PC-9 (cell line): ENCODE measurements around the gene ASTE1. TPM values are rescaled to one million over a fixed set of nuclear protein-coding genes. Genes with fewer than 3 reads are reported as not detected.

Experiments used
- BruUV-seq: library from RNA; stranded (reverse); fragments of 400-500 nt; replicated peaks from 2 replicates; lab custom pipeline; 2021; lab: Mats Ljungman, UMichigan
- CTCF ChIA-PET: fragments of 300-600 bp; sonication (Branson Sonifier 250); formaldehyde crosslinking; loops from one replicate; lab custom pipeline; 2022; ENCODE audit warnings: antibody characterized with exemption; lab: Charles Lee
- POLR2A ChIA-PET: fragments of 300-600 bp; sonication (Branson Sonifier 250); formaldehyde crosslinking; loops from one replicate; lab custom pipeline; 2022; ENCODE audit warnings: antibody characterized with exemption; ENCODE audit not compliant: unreplicated experiment; lab: Charles Lee
- DNase-seq, 2 experiments: peaks; one replicate each; pipeline versions ENCODE4 v3.0.0 to v3.0.0-alpha.2; 2015 to 2022; ENCODE audit warnings: mixed read lengths in 1 of 2
- H2AFZ ChIP-seq: fragments of 200-600 bp; sonication (generic); 2 replicates; pipeline ENCODE4 v1.8.1; 2017; ENCODE audit warnings: antibody characterized with exemption
- H3F3A ChIP-seq: fragments of 200-600 bp; sonication (generic); 2 replicates; pipeline ENCODE4 v1.8.1; 2017; ENCODE audit warnings: antibody characterized with exemption, mild to moderate bottlenecking, low read depth; ENCODE audit not compliant: insufficient read depth
- H3K27ac ChIP-seq: fragments of 200-600 bp; sonication (generic); 2 replicates; pipeline ENCODE4 v1.6.1; 2016; ENCODE audit warnings: mixed run types
- H3K27me3 ChIP-seq: fragments of 200-600 bp; sonication (generic); 2 replicates; pipeline ENCODE4 v1.6.1; 2016; ENCODE audit warnings: low read depth, mixed run types; ENCODE audit not compliant: insufficient read depth
- H3K36me3 ChIP-seq: fragments of 200-600 bp; sonication (generic); 2 replicates; pipeline ENCODE4 v1.6.1; 2016; ENCODE audit warnings: low read depth, mixed run types
- H3K4me1 ChIP-seq: fragments of 200-600 bp; sonication (generic); replicated peaks from 2 replicates; pipeline ENCODE4 v1.6.1; 2016; ENCODE audit warnings: mixed run types; ENCODE audit not compliant: insufficient read depth
- H3K4me2 ChIP-seq: fragments of 200-600 bp; sonication (generic); 2 replicates; pipeline ENCODE4 v1.6.1; 2017; ENCODE audit warnings: mixed run types
- H3K4me3 ChIP-seq: fragments of 200-600 bp; sonication (generic); 2 replicates; pipeline ENCODE4 v1.6.1; 2016; ENCODE audit warnings: mixed run types
- H3K79me2 ChIP-seq: fragments of 200-600 bp; sonication (generic); 2 replicates; pipeline ENCODE4 v1.6.1; 2017; ENCODE audit warnings: low read depth, mixed run types
- H3K9me2 ChIP-seq: fragments of 200-600 bp; sonication (generic); 2 replicates; pipeline ENCODE4 v1.8.1; 2017; ENCODE audit warnings: mild to moderate bottlenecking; ENCODE audit not compliant: insufficient read depth
- H3K9me3 ChIP-seq: fragments of 200-600 bp; sonication (generic); 2 replicates; pipeline ENCODE4 v1.8.1; 2016; ENCODE audit warnings: low read depth; ENCODE audit not compliant: insufficient read depth
- H4K20me1 ChIP-seq: fragments of 200-600 bp; sonication (generic); 2 replicates; pipeline ENCODE4 v1.8.1; 2017; ENCODE audit not compliant: insufficient read depth
- EZH2 ChIP-seq: fragments of 200-600 bp; sonication (generic); IDR thresholded peaks from 2 replicates; pipeline ENCODE4 v1.8.0; 2017; ENCODE audit warnings: antibody characterized with exemption, low read depth
- intact Hi-C: fragments of 100-400 bp; cut with micrococcal nuclease; formaldehyde crosslinking; loops from one replicate; pipeline ENCODE4 v1.10.0; 2022; ENCODE audit not compliant: unreplicated experiment
- total RNA-seq: library from RNA; stranded (reverse); gene quantifications from 2 replicates; pipeline ENCODE4 v1.2.3, GENCODE V29; 2021
- TF ChIP-seq, protein P1 (sequence below): fragments of 200-600 bp; sonication (generic); conservative IDR thresholded peaks from 2 replicates; pipeline ENCODE4 v1.6.1; 2017; ENCODE audit warnings: mixed run types, antibody characterized with exemption, mild to moderate bottlenecking, moderate library complexity

Gene ASTE1
- total RNA-seq, 1 experiment from 2014 or later, result 3.9 TPM

DNA sequence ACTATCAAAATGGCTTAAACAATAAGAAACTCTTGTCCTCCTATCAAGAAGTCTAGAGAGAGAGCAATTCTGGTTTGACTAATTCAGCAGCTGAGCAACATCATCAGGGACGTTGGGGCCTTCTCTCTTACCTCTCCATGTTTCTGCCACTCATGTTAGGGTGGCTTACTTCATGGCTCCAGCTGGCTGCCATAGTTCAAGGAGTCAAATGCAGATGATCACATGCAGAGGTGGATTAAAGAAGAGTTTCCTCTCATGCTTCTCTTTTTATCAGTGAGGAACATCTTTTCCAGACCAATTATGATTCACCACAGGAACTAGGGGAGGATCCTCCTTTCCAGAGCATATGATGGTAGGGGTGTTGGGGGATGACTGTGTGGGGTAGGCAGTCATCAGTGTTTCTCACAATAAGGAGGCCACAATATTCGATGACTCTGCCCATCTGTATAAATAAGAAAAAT, 45.5 kb upstream of the ASTE1 start:
- no peak for DNase-seq
- TF ChIP-seq EZH2, result no peak
- TF ChIP-seq, protein P1, sequence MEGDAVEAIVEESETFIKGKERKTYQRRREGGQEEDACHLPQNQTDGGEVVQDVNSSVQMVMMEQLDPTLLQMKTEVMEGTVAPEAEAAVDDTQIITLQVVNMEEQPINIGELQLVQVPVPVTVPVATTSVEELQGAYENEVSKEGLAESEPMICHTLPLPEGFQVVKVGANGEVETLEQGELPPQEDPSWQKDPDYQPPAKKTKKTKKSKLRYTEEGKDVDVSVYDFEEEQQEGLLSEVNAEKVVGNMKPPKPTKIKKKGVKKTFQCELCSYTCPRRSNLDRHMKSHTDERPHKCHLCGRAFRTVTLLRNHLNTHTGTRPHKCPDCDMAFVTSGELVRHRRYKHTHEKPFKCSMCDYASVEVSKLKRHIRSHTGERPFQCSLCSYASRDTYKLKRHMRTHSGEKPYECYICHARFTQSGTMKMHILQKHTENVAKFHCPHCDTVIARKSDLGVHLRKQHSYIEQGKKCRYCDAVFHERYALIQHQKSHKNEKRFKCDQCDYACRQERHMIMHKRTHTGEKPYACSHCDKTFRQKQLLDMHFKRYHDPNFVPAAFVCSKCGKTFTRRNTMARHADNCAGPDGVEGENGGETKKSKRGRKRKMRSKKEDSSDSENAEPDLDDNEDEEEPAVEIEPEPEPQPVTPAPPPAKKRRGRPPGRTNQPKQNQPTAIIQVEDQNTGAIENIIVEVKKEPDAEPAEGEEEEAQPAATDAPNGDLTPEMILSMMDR, result no peak
- CTCF ChIA-PET, result no interaction called here
- Histone ChIP-seq H3K4me3 (no peak overlapping the region), H3K4me2 (no peak overlapping the region), H3K9me3 (no peaks in the 10 kb centered on the region), H3K36me3 (no peaks in the 10 kb centered on the region), H3K4me1 (no peaks in the 10 kb centered on the region), H3F3A (no peaks in the 10 kb centered on the region), H4K20me1 (no peaks in the 10 kb centered on the region), H3K27me3 (no peaks in the 10 kb centered on the region), H3K27ac (no peak overlapping the region), H2AFZ (no peak overlapping the region), H3K79me2 (no peaks in the 10 kb centered on the region), H3K9me2 (no peaks in the 10 kb centered on the region)
- POLR2A ChIA-PET, result no interaction called here
- intact Hi-C loops, result no loop called here
- no TSS peak for BruUV-seq

DNA sequence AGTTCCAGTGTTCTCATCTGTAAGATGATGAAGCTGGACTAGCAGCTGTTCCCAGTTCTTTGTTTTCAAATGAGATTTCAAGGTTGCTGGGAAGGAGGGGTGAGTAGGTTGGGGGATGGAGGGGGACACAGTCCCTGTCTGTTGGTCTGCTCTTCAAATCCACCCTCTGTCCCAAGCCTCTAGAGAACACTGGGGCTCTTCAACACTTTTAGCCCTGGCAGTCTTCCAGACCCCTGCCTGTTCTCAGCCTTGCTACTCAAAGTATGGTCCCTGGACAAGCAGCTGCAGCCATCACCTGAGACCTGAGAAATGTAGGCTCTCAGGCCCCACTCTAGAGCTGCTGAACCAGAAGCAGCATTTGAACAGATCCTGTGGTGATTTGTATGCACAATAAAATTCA, 41.4 kb upstream of the ASTE1 start:
- no peak overlapping the region for H3K27ac ChIP-seq
- DNase-seq, result no peak
- no peaks in the 10 kb centered on the region for H3K9me2 ChIP-seq
- no peaks in the 10 kb centered on the region for H3K36me3 ChIP-seq
- ChIA-PET CTCF (no interaction called here), POLR2A (no interaction called here)
- no peaks in the 10 kb centered on the region for H3K4me1 ChIP-seq
- H3K79me2 ChIP-seq, result no peaks in the 10 kb centered on the region
- no peak overlapping the region for H2AFZ ChIP-seq
- no peaks in the 10 kb centered on the region for H4K20me1 ChIP-seq
- no peaks in the 10 kb centered on the region for H3F3A ChIP-seq
- no peak overlapping the region for H3K4me2 ChIP-seq
- BruUV-seq, result no TSS peak
- TF ChIP-seq EZH2, result no peak
- TF ChIP-seq, protein P1, result no peak
- intact Hi-C loops, result no loop called here
- no peaks in the 10 kb centered on the region for H3K9me3 ChIP-seq
- no peaks in the 10 kb centered on the region for H3K27me3 ChIP-seq
- H3K4me3 ChIP-seq, result no peak overlapping the region

- Histone ChIP-seq H3K4me2 (no peak overlapping the region), H3K4me1 (no peaks in the 10 kb centered on the region), H3K27ac (no peak overlapping the region), H3K36me3 (no peaks in the 10 kb centered on the region), H2AFZ (no peak overlapping the region), H3K4me3 (no peak overlapping the region), H3K9me2 (no peaks in the 10 kb centered on the region), H3K9me3 (no peaks in the 10 kb centered on the region), H3F3A (no peaks in the 10 kb centered on the region), H3K79me2 (no peaks in the 10 kb centered on the region), H3K27me3 (no peaks in the 10 kb centered on the region), H4K20me1 (no peaks in the 10 kb centered on the region)
- intact Hi-C loops, result loop anchor here (1.0 kb wide), 1 partner anchor 976 kb away; no protein-coding TSS in a partner anchor
- no peak for DNase-seq
- BruUV-seq, result no TSS peak
- ChIA-PET POLR2A (no interaction called here), CTCF (no interaction called here)
- TF ChIP-seq, protein P1, result peak; percentile 61
- no peak for TF ChIP-seq EZH2
Observed at GRCh38 chr3:131053043-131053859, 26.6 kb upstream of the ASTE1 start.
